H1 (cell line): ENCODE data around the gene MACROH2A1.

Experiments
- CTCF ChIP-seq, 3 experiments: IDR thresholded peaks; 1 replicate in 2 of 3; 2 replicates in 1 of 3; pipeline versions ENCODE4 v1.5.1 to v1.6.1; 2011; ENCODE audit warnings: low read length in 3 of 3, mild to moderate bottlenecking in 3 of 3, inconsistent platforms in 2 of 3, low read depth in 1 of 3, moderate library complexity in 1 of 3; ENCODE audit not compliant: insufficient read depth in 1 of 3; ENCODE audit errors: control extremely low read depth in 1 of 3
- EZH2 ChIP-seq: fragments of 200-600 bp; sonication (generic); IDR thresholded peaks from 2 replicates; pipeline ENCODE4 v1.7.1; 2012; ENCODE audit warnings: low read depth, mild to moderate bottlenecking, moderate library complexity, low read length, inconsistent platforms; ENCODE audit not compliant: severe bottlenecking
- TAF1 ChIP-seq: IDR thresholded peaks from 2 replicates; pipeline ENCODE4 v1.6.1; 2011; ENCODE audit warnings: mild to moderate bottlenecking, low read depth, low read length

DNA sequence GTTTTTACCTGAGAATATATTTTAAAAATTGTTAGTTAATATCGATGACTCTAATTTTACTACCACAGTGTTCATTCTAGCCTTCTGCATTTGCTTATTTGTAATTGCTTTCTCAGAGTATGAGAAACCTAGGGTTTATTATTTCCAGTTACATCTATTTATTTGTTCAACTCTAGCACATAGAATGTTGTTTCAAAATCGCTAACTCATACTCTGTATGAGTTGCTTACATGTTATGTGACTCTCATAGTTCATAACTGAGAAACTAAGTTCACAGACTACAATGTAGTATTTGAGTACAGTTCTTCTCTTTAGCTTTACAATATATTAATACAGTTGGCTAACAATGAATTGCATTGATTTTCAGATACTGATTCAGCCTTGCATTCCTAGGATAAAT, 103.2 kb downstream of the MACROH2A1 start:
- TF ChIP-seq TAF1 (no peak), CTCF (IDR thresholded peaks at IDR 0.05; ENCODE audit: control extremely low read depth in 1 of 3, insufficient read depth in 1 of 3, low read depth in 1 of 3, low read length in 3 of 3) (no peak), EZH2 (no peak)
